SK-N-SH (cell line): ENCODE results near the gene LDB2. TPM values are rescaled to one million over a fixed set of nuclear protein-coding genes. Genes with fewer than 3 reads are reported as not detected.
A peak's percentile ranks its signal among the peaks of the same experiment; 100 is the strongest.

Experiments
- CTCF ChIA-PET: fragments of 300-600, 350-600 bp; formaldehyde crosslinking; extraction: SDS; loops from one replicate; lab custom pipeline; 2021; lab: Yijun Ruan, JAX
- POLR2A ChIA-PET: fragments of 350-600 bp; sonication (Branson Sonifier 250); formaldehyde crosslinking; extraction: SDS; loops from one replicate; lab custom pipeline; 2020; ENCODE audit warnings: antibody characterized with exemption, inconsistent platforms; lab: Yijun Ruan, JAX
- DNase-seq: peaks from one replicate; pipeline ENCODE4 v3.0.0; 2012
- H2AFZ ChIP-seq: fragments of 200-600 bp; sonication (generic); 2 replicates; pipeline ENCODE4 v1.8.1; 2016; ENCODE audit warnings: antibody characterized with exemption, mild to moderate bottlenecking, low read depth
- H3F3A ChIP-seq: fragments of 200-600 bp; sonication (generic); replicated peaks from 2 replicates; pipeline ENCODE3; 2016; ENCODE audit warnings: antibody characterized with exemption, mild to moderate bottlenecking; ENCODE audit not compliant: insufficient read depth
- H3K27ac ChIP-seq, 2 experiments: fragments of 200-500 bp in 1 of 2; fragments of 200-600 bp in 1 of 2; sonication (Bioruptor generic) in 1 of 2; sonication (generic), shearing (Covaris generic) in 1 of 2; 2 replicates each; pipeline versions ENCODE4 v1.5.1 to v1.6.1; 2014 to 2016; ENCODE audit warnings: low read depth in 2 of 2, inconsistent platforms in 1 of 2, low read length in 1 of 2, mild to moderate bottlenecking in 1 of 2, mixed read lengths in 1 of 2
- H3K27me3 ChIP-seq: fragments of 200-600 bp; sonication (generic), shearing (Covaris generic); 2 replicates; pipeline ENCODE4 v1.6.1; 2016; ENCODE audit warnings: mixed run types; ENCODE audit not compliant: insufficient read depth
- H3K36me3 ChIP-seq, 2 experiments: fragments of 200-500 bp in 1 of 2; fragments of 200-600 bp in 1 of 2; sonication (Bioruptor generic) in 1 of 2; sonication (generic) in 1 of 2; replicated peaks in 1 of 2; 2 replicates each; pipeline versions ENCODE3 to v1.5.1; 2014 to 2016; ENCODE audit warnings: low read length in 1 of 2, mild to moderate bottlenecking in 1 of 2; ENCODE audit not compliant: insufficient read depth in 2 of 2, control insufficient read depth in 1 of 2
- H3K4me1 ChIP-seq, 2 experiments: fragments of 200-500 bp in 1 of 2; fragments of 200-600 bp in 1 of 2; sonication (Bioruptor generic) in 1 of 2; sonication (generic), shearing (Covaris generic) in 1 of 2; 2 replicates each; pipeline versions ENCODE4 v1.5.1 to v1.6.1; 2014 to 2016; ENCODE audit warnings: low read depth in 1 of 2, low read length in 1 of 2, mixed run types in 1 of 2; ENCODE audit not compliant: insufficient read depth in 2 of 2, control insufficient read depth in 1 of 2
- H3K4me2 ChIP-seq: fragments of 200-600 bp; sonication (generic), shearing (Covaris generic); 2 replicates; pipeline ENCODE4 v1.6.1; 2017; ENCODE audit warnings: mixed run types
- H3K4me3 ChIP-seq, 2 experiments: fragments of 200-500 bp in 1 of 2; fragments of 200-600 bp in 1 of 2; sonication (Bioruptor generic) in 1 of 2; sonication (generic), shearing (Covaris generic) in 1 of 2; 2 replicates each; pipeline versions ENCODE4 v1.5.1 to v1.8.1; 2014 to 2016; ENCODE audit warnings: low read depth in 2 of 2, inconsistent platforms in 1 of 2, low read length in 1 of 2, mild to moderate bottlenecking in 1 of 2, mixed read lengths in 1 of 2, moderate library complexity in 1 of 2
- H3K79me2 ChIP-seq: fragments of 200-600 bp; sonication (generic); 2 replicates; pipeline ENCODE4 v1.8.1; 2017; ENCODE audit warnings: mild to moderate bottlenecking; ENCODE audit not compliant: insufficient read depth
- H3K9ac ChIP-seq: fragments of 200-600 bp; sonication (generic); 2 replicates; pipeline ENCODE4 v1.6.1; 2017; ENCODE audit warnings: mixed run types
- H3K9me2 ChIP-seq: fragments of 200-600 bp; sonication (generic); 2 replicates; pipeline ENCODE4 v1.6.1; 2017; ENCODE audit warnings: mixed run types
- H3K9me3 ChIP-seq: fragments of 200-600 bp; sonication (generic); 2 replicates; pipeline ENCODE4 v1.6.1; 2017; ENCODE audit warnings: mixed run types, mild to moderate bottlenecking, moderate library complexity
- H4K20me1 ChIP-seq: fragments of 200-600 bp; sonication (generic); 2 replicates; pipeline ENCODE4 v1.6.1; 2017; ENCODE audit warnings: mild to moderate bottlenecking, mixed run types; ENCODE audit not compliant: insufficient read depth
- CHD2 ChIP-seq: fragments of 150-350 bp; IDR thresholded peaks from 2 replicates; pipeline ENCODE4 v1.6.1; 2018; ENCODE audit warnings: low read length; ENCODE audit not compliant: partially characterized antibody
- EP300 ChIP-seq, 2 experiments: IDR thresholded peaks; 2 replicates each; pipeline versions ENCODE4 v1.4.0 to v1.6.1; 2012; ENCODE audit warnings: borderline replicate concordance in 1 of 2, low read depth in 1 of 2, low read length in 1 of 2
- EZH2phosphoT487 ChIP-seq: fragments of 200-600 bp; sonication (generic); IDR thresholded peaks from 2 replicates; pipeline ENCODE4 v1.6.1; 2017; ENCODE audit warnings: low read depth, mixed run types, mild to moderate bottlenecking, antibody characterized with exemption, moderate library complexity, borderline replicate concordance
- FOXJ3 ChIP-seq: sonication (generic); formaldehyde crosslinking; IDR thresholded peaks from 2 replicates; pipeline ENCODE4 v1.5.1; 2020; ENCODE audit warnings: mild to moderate bottlenecking, missing genetic modification reagents
- FOXM1 ChIP-seq: IDR thresholded peaks from 2 replicates; pipeline ENCODE4 v1.4.0; 2012; ENCODE audit warnings: low read depth, mild to moderate bottlenecking
- GATA2 ChIP-seq: sonication (generic); formaldehyde crosslinking; IDR thresholded peaks from 2 replicates; pipeline ENCODE4 v1.5.0; 2020; ENCODE audit warnings: mild to moderate bottlenecking, missing genetic modification reagents
- MAX ChIP-seq: IDR thresholded peaks from 2 replicates; pipeline ENCODE4 v1.4.0; 2012; ENCODE audit warnings: low read depth
- MXI1 ChIP-seq: IDR thresholded peaks from 2 replicates; pipeline ENCODE4 v1.6.1; 2012; ENCODE audit warnings: mild to moderate bottlenecking, low read depth, low read length, improper control_type of control experiment
- NFIC ChIP-seq: IDR thresholded peaks from 2 replicates; pipeline ENCODE4 v1.4.0; 2012; ENCODE audit warnings: borderline replicate concordance
- POLR2AphosphoS5 ChIP-seq: IDR thresholded peaks from 2 replicates; pipeline ENCODE4 v1.6.1; 2012; ENCODE audit warnings: low read depth, low read length
- RCOR1 ChIP-seq: fragments of 150-350 bp; IDR thresholded peaks from 2 replicates; pipeline ENCODE4 v1.6.1; 2017; ENCODE audit warnings: antibody characterized with exemption, low read length
- RXRA ChIP-seq: IDR thresholded peaks from 2 replicates; pipeline ENCODE4 v1.4.0; 2012; ENCODE audit warnings: low read depth, mild to moderate bottlenecking, borderline replicate concordance
- SIN3A ChIP-seq: IDR thresholded peaks from 2 replicates; pipeline ENCODE4 v1.6.1; 2012; ENCODE audit warnings: low read depth, mild to moderate bottlenecking, low read length, moderate library complexity, borderline replicate concordance
- TAF1 ChIP-seq: IDR thresholded peaks from 2 replicates; pipeline ENCODE4 v1.6.1; 2012; ENCODE audit warnings: low read depth, mild to moderate bottlenecking, low read length, moderate library complexity, borderline replicate concordance
- YY1 ChIP-seq: IDR thresholded peaks from 2 replicates; pipeline ENCODE4 v1.4.0; 2012; ENCODE audit warnings: low read depth, mild to moderate bottlenecking
- ZBTB33 ChIP-seq: IDR thresholded peaks from 2 replicates; pipeline ENCODE4 v1.4.0; 2012; ENCODE audit warnings: low read depth, borderline replicate concordance
- WGBS: methylation state at CpG from one replicate; pipeline ENCODE4 v1.1.6; 2017; ENCODE audit warnings: low lambda C conversion rate; 5-methylcytosine and 5-hydroxymethylcytosine counted together
- polyA plus RNA-seq, 3 experiments: library from polyadenylated mRNA; depleted of rRNA; stranded (reverse); fragments of >200 nt; gene quantifications; 2 replicates each; pipeline ENCODE4 v1.2.3, GENCODE V29; 2012
- TF ChIP-seq, protein P1 (sequence below): IDR thresholded peaks from 2 replicates; pipeline ENCODE4; 2012
- TF ChIP-seq, protein P2 (sequence below): fragments of 150-350 bp; IDR thresholded peaks from 2 replicates; pipeline ENCODE4 v1.6.1; 2017; ENCODE audit warnings: antibody characterized with exemption, low read length, low read depth, borderline replicate concordance
- TF ChIP-seq, protein P3 (sequence below): fragments of 150-350 bp; IDR thresholded peaks from 2 replicates; pipeline ENCODE4 v1.6.1; 2016; ENCODE audit warnings: mild to moderate bottlenecking, low read depth, low read length

Gene LDB2
- polyA plus RNA-seq, 1 of the 3 experiments (the other 2 are of a cell fraction) = 11.0 TPM

GRCh38 chr4:16667464-16667863, 231.0 kb downstream of the LDB2 start (continued):
- TF ChIP-seq, protein P1, sequence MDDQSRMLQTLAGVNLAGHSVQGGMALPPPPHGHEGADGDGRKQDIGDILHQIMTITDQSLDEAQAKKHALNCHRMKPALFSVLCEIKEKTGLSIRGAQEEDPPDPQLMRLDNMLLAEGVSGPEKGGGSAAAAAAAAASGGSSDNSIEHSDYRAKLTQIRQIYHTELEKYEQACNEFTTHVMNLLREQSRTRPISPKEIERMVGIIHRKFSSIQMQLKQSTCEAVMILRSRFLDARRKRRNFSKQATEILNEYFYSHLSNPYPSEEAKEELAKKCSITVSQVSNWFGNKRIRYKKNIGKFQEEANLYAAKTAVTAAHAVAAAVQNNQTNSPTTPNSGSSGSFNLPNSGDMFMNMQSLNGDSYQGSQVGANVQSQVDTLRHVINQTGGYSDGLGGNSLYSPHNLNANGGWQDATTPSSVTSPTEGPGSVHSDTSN = peak; percentile 54
- no peak for TF ChIP-seq TAF1
- TF ChIP-seq RCOR1 = no peak
- no peak for TF ChIP-seq YY1
- no peak for TF ChIP-seq MXI1
- TF ChIP-seq ZBTB33 = 0 out of 2 replicates have a peak, but pooled peaks have one; percentile 46
- TF ChIP-seq FOXJ3 (CRISPR knock-in tag) = no peak

- no peak for TF ChIP-seq POLR2AphosphoS5
- no peak for TF ChIP-seq MAX
- no peak for TF ChIP-seq TAF1
- TF ChIP-seq, protein P2, sequence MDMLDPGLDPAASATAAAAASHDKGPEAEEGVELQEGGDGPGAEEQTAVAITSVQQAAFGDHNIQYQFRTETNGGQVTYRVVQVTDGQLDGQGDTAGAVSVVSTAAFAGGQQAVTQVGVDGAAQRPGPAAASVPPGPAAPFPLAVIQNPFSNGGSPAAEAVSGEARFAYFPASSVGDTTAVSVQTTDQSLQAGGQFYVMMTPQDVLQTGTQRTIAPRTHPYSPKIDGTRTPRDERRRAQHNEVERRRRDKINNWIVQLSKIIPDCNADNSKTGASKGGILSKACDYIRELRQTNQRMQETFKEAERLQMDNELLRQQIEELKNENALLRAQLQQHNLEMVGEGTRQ = no peak
- no peak for TF ChIP-seq SIN3A
- no peak for TF ChIP-seq NFIC
- TF ChIP-seq CHD2 = no peak
- no peak for TF ChIP-seq EZH2phosphoT487
- TF ChIP-seq ZBTB33 = no peak
- TF ChIP-seq, protein P1 = no peak
- TF ChIP-seq GATA2 (CRISPR knock-in tag) = no peak
- no peak for TF ChIP-seq FOXM1
- no peak for TF ChIP-seq EP300 (IDR thresholded peaks at IDR 0.05; ENCODE audit: borderline replicate concordance in 1 of 2, low read depth in 1 of 2, low read length in 1 of 2)
- no peak for TF ChIP-seq RXRA
- TF ChIP-seq FOXJ3 (CRISPR knock-in tag) = no peak
- TF ChIP-seq, protein P3, sequence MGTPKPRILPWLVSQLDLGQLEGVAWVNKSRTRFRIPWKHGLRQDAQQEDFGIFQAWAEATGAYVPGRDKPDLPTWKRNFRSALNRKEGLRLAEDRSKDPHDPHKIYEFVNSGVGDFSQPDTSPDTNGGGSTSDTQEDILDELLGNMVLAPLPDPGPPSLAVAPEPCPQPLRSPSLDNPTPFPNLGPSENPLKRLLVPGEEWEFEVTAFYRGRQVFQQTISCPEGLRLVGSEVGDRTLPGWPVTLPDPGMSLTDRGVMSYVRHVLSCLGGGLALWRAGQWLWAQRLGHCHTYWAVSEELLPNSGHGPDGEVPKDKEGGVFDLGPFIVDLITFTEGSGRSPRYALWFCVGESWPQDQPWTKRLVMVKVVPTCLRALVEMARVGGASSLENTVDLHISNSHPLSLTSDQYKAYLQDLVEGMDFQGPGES = no peak
- Histone ChIP-seq H3K9me2 (no peaks in the 10 kb centered on the region), H3K27ac (no peak overlapping the region), H3K9me3 (no peaks in the 10 kb centered on the region), H3K27me3 (no peaks in the 10 kb centered on the region), H3K4me3 (no peak overlapping the region), H3K36me3 (peaks cover 0 to 6% of the 10 kb centered on the region in 2 experiments), H3K9ac (no peak overlapping the region), H2AFZ (no peak overlapping the region), H3F3A (peaks cover 8% of the 10 kb centered on the region), H3K79me2 (no peaks in the 10 kb centered on the region), H3K4me2 (no peak overlapping the region), H3K4me1 (no peaks in the 10 kb centered on the region; a peak in 2 of 4 replicates), H4K20me1 (no peaks in the 10 kb centered on the region)
- 74% methylated on average over 12 of the region's 12 CpGs for WGBS
- ChIA-PET CTCF (interaction anchor here (0.6 kb wide), 1 partner anchor 10 kb away, joined by 3 read pairs; no protein-coding TSS in a partner anchor), POLR2A (interaction anchor here (0.7 kb wide), 1 partner anchor 1940 kb away, joined by 3 read pairs; no protein-coding TSS in a partner anchor)
- DNase-seq = no peak
Measured at GRCh38 chr4:16665942-16666551, 232.4 kb downstream of the LDB2 start.
